Panc1 (cell line): ENCODE results near the gene TMEM242. TPM values are rescaled to one million over a fixed set of nuclear protein-coding genes. Genes with fewer than 3 reads are reported as not detected.
A peak's percentile ranks its signal among the peaks of the same experiment; 100 is the strongest.

Experiments used
- ATAC-seq: fragments of 200-7000 bp; cut with Tn5 transposase; 2 replicates; pipeline ENCODE4 v1.9.1; 2020; ENCODE audit warnings: mild to moderate bottlenecking, moderate library complexity
- BruUV-seq: library from RNA; stranded (reverse); fragments of 400-500 nt; replicated peaks from 2 replicates; lab custom pipeline; 2021; lab: Mats Ljungman, UMichigan
- CTCF ChIA-PET: fragments of 300-600 bp; sonication (Branson Sonifier 250); formaldehyde crosslinking; loops from one replicate; lab custom pipeline; 2022; ENCODE audit warnings: antibody characterized with exemption; lab: Charles Lee
- POLR2A ChIA-PET: fragments of 300-600 bp; sonication (Branson Sonifier 250); formaldehyde crosslinking; loops from one replicate; lab custom pipeline; 2022; ENCODE audit warnings: antibody characterized with exemption; lab: Charles Lee
- DNase-seq: peaks from one replicate; pipeline ENCODE4 v3.0.0-alpha.2; 2010; ENCODE audit warnings: low read depth, low spot score
- H3K27ac ChIP-seq: 2 replicates; pipeline ENCODE4 v1.5.1; 2011; ENCODE audit warnings: mild to moderate bottlenecking, low read length, inconsistent platforms
- H3K27me3 ChIP-seq: fragments of 200-500 bp; sonication (Bioruptor generic); 2 replicates; pipeline ENCODE4 v1.6.0; 2014; ENCODE audit warnings: low read length, inconsistent platforms; ENCODE audit not compliant: control insufficient read depth, insufficient read depth
- H3K36me3 ChIP-seq: fragments of 200-500 bp; sonication (Bioruptor generic); 2 replicates; pipeline ENCODE4 v1.5.1; 2014; ENCODE audit warnings: inconsistent platforms, mild to moderate bottlenecking, low read length, moderate library complexity; ENCODE audit not compliant: control insufficient read depth, insufficient read depth
- H3K4me1 ChIP-seq: 2 replicates; pipeline ENCODE4 v1.5.1; 2011; ENCODE audit warnings: inconsistent platforms, mild to moderate bottlenecking, low read length, moderate library complexity; ENCODE audit not compliant: control insufficient read depth, insufficient read depth
- H3K4me3 ChIP-seq, 2 experiments: 2 replicates each; pipeline ENCODE4 v1.5.1; 2011 to 2012; ENCODE audit warnings: low read depth in 2 of 2, low read length in 2 of 2, mild to moderate bottlenecking in 2 of 2, inconsistent platforms in 1 of 2, moderate library complexity in 1 of 2
- H3K9me3 ChIP-seq: fragments of 200-500 bp; sonication (Bioruptor generic); 2 replicates; pipeline ENCODE4 v1.5.1; 2014; ENCODE audit warnings: low read depth, mild to moderate bottlenecking, inconsistent platforms, low read length, moderate library complexity; ENCODE audit not compliant: control insufficient read depth, insufficient read depth
- CTCF ChIP-seq: fragments of 450-650 bp; IDR thresholded peaks from 2 replicates; pipeline ENCODE4 v1.5.1; 2017; ENCODE audit warnings: mild to moderate bottlenecking
- POLR2AphosphoS5 ChIP-seq: IDR thresholded peaks from 2 replicates; pipeline ENCODE4 v1.6.1; 2012; ENCODE audit warnings: mild to moderate bottlenecking, low read depth, low read length, moderate library complexity
- REST ChIP-seq, 2 experiments: IDR thresholded peaks; 2 replicates each; pipeline ENCODE4 v1.6.1; 2011 to 2012; ENCODE audit warnings: low read depth in 2 of 2, control low read depth in 1 of 2, low read length in 1 of 2, mild to moderate bottlenecking in 1 of 2, moderate library complexity in 1 of 2; ENCODE audit not compliant: insufficient read depth in 1 of 2
- SIN3A ChIP-seq: IDR thresholded peaks from 2 replicates; pipeline ENCODE4 v1.6.1; 2012; ENCODE audit warnings: low read depth, mild to moderate bottlenecking, low read length, moderate library complexity, borderline replicate concordance; ENCODE audit not compliant: insufficient read depth
- TCF7L2 ChIP-seq: IDR thresholded peaks from 2 replicates; pipeline ENCODE4 v1.6.1; 2011; ENCODE audit warnings: mild to moderate bottlenecking, low read depth, low read length, inconsistent platforms
- in situ Hi-C: cut with HindIII; loops from 2 replicates; pipeline ENCODE4 v1.10.0; 2016; ENCODE audit warnings: low sequenced_read_pairs, low pct_unique_long_range_greater_than_20kb
- intact Hi-C: fragments of 100-400 bp; cut with micrococcal nuclease; formaldehyde crosslinking; loops from one replicate; pipeline ENCODE4 v1.10.0; 2022; ENCODE audit not compliant: unreplicated experiment
- total RNA-seq: library from RNA; stranded (reverse); gene quantifications from one replicate; pipeline ENCODE4 v1.2.1, GENCODE V29; 2021; ENCODE audit not compliant: unreplicated experiment

TMEM242 gene
- total RNA-seq, 1 experiment from 2014 or later, result 6.8 TPM

- peaks cover 3% of the 10 kb centered on the region for H3K36me3 ChIP-seq
- ChIA-PET POLR2A (no interaction called here), CTCF (interaction anchor here (0.6 kb wide), 1 partner anchor 577 kb away, joined by 3 read pairs; no protein-coding TSS in a partner anchor)
- DNase-seq (no peak), ATAC-seq (no peak)
- TF ChIP-seq TCF7L2 (no peak), POLR2AphosphoS5 (no peak), REST (IDR thresholded peaks at IDR 0.05; ENCODE audit: insufficient read depth in 1 of 2, low read depth in 2 of 2, low read length in 1 of 2) (no peak), CTCF (no peak), SIN3A (no peak)
- no peak overlapping the region for H3K27ac ChIP-seq
- in situ Hi-C loops, result no loop called here
- intact Hi-C loops, result loop anchor here (10.0 kb wide), 1 partner anchor 50 kb away; no protein-coding TSS in a partner anchor
- H3K4me1 ChIP-seq, result peaks cover 2% of the 10 kb centered on the region
- H3K4me3 ChIP-seq, result no peak overlapping the region
- BruUV-seq, result no TSS peak
- no peaks in the 10 kb centered on the region for H3K27me3 ChIP-seq
- no peaks in the 10 kb centered on the region for H3K9me3 ChIP-seq
These were observed 1.9 kb upstream of the TMEM242 start for GRCh38 chr6:157325069-157325805.

GRCh38 chr6:157323966-157324300 lies 614 bp upstream of the TMEM242 start:
- Histone ChIP-seq H3K36me3 (peaks cover 3% of the 10 kb centered on the region), H3K27me3 (no peaks in the 10 kb centered on the region), H3K9me3 (no peaks in the 10 kb centered on the region), H3K27ac (peak overlapping the region; percentile 93), H3K4me3 (peak overlapping the region; percentile 80 to 97), H3K4me1 (no peaks in the 10 kb centered on the region; the same call in 1 of the 2 replicates)
- CTCF ChIA-PET, result interaction anchor here (0.7 kb wide), 1 partner anchor 20 kb away, joined by 3 read pairs; no protein-coding TSS in a partner anchor
- peak; percentile 76 for ATAC-seq
- peak; percentile 47 for DNase-seq
- POLR2A ChIA-PET, result no interaction called here
- intact Hi-C loops, result loop anchor here (10.0 kb wide), 1 partner anchor 51 kb away; no protein-coding TSS in a partner anchor
- BruUV-seq, result no TSS peak
- TF ChIP-seq POLR2AphosphoS5, result no peak
- peak; percentile 38 for TF ChIP-seq CTCF
- in situ Hi-C loops, result loop anchor here (25.0 kb wide), 1 partner anchor 338 kb away; no protein-coding TSS in a partner anchor
